ENCODE results near the gene WNT10A.
"Not testable (repeated sequence)": the region's sequence is repeated elsewhere in the genome, so short reads cannot be mapped to it uniquely, and the experiment has no call there.

Gene WNT10A

DNA sequence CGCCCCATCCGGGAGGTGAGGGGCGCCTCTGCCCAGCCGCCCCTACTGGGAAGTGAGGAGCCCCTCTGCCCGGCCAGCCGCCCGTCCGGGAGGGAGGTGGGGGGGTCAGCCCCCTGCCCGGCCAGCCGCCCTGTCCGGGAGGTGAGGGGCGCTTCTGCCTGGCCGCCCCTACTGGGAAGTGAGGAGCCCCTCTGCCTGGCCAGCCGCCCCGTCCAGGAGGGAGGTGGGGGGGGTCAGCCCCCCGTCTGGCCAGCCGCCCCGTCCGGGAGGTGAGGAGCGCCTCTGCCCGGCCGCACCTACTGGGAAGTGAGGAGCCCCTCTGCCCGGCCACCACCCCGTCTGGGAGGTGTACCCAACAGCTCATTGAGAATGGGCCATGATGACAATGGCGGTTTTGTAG, 51.1 kb downstream of the WNT10A start:
- DNase-seq (ENCODE audit: low read depth in 3 of 3): not testable (repeated sequence)
